ENCODE results near the gene OLFML3. TPM values are rescaled to one million over a fixed set of nuclear protein-coding genes. Genes with fewer than 3 reads are reported as not detected.
"Not testable (repeated sequence)": the region's sequence is repeated elsewhere in the genome, so short reads cannot be mapped to it uniquely, and the experiment has no call there.

OLFML3 gene
- 7.2 and 14.8 TPM in 2 replicates for total RNA-seq

DNA sequence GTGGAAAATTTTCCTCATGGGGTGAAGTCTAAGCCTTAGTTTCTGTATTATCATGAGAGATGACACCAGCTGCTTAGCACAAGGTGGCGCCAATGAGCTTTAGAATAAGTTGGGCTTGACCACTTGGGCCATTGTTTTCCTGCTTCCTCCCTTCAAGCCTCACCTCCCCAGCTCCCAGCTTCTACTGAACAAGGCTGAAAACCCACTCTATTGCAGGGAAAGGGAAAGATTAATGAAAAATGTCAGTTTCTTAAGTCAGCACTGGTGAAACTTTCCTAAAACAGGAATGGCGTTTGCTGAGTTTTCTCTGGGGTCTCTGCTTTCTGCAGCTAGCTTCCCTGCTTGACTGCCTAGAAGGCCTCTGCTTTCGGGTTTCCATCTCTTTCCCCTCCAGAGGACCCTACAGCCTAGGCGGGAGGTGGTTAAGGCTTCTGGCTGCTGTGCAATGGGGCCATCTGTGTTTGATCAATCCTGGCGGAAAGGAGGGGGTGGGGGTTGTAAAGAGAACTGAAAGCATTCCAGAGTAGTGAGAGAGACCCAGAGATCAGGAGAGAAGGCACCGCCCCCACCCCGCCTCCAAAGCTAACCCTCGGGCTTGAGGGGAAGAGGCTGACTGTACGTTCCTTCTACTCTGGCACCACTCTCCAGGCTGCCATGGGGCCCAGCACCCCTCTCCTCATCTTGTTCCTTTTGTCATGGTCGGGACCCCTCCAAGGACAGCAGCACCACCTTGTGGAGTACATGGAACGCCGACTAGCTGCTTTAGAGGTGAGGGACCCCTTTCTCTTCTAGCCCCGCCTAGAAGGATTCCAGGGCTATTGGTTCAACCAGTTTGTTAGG lies at the start of gene OLFML3:
TSS of gene OLFML3 (plus strand) at position 612 of the 840 bp plus-strand sequence. CDS start at position 655, 43 bp downstream.
- peak; percentile 84 to 90 for DNase-seq (ENCODE audit: low read depth in 2 of 2)

DNA sequence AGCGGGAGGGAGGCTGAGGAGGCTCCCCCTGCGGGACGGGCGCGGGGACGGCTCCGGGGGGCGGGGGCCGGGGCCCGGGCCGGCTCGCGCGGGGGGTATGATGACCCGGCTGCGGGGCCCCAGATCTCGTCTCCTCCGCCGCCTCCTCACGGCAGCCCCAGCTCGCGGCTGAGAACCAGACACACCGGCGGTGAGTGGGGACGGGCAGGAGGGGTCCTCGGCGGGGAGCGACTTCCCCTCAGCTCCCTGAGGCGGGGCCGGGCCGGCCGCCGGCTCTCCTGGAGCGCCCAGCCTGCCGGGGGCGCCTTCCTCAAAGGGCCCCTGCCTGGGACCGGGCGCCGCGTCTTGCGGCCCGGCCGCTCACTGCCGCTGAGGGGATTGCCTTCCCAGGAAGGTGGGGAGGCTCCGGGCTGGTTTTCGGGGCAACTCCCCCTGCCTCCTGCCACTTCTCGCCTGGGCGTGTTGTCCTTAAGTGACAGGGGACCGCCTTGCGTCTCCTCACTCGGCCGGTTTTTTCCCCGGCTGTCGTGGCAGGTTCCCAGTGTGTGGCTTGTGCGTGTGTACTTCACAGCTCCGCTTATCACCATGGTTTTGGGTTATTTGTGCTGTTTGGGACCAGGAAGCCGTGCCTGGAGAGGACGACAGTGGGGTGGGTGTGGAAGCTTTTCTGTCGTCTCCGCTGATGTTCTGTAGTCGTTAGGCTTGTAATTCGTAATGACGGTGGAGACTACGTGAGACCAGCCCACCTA lies 49.4 kb upstream of the OLFML3 start:
- peak in 1 of 2 donors; percentile 61 for DNase-seq (ENCODE audit: low read depth in 2 of 2)

- peak in 1 of 2 donors; percentile 88 for DNase-seq (ENCODE audit: low read depth in 2 of 2)
These were observed 48.6 kb upstream of the OLFML3 start for GRCh38 chr1:113930499-113931161.

- peak in 1 of 2 donors; percentile 62 for DNase-seq (ENCODE audit: low read depth in 2 of 2)
These were observed 47.8 kb upstream of the OLFML3 start for GRCh38 chr1:113931451-113931851.

DNA sequence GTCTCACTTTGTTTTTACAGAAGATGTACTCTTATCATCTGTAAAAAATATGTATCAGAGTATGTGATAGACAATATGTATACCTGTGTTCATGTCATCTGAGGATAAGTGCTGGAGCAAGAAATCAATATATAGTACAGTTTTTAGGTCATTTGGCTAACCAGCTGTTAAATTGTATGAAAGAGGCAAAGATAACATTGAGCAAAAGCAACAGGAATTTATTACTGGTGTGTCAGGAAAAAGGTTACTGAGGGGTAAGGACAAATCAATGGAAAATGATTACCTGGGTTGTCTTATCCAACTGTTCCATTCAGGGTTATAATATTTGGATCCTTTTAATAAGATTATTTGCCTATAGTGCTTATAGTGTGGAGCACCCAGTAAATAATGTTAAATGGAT lies 45.3 kb upstream of the OLFML3 start:
- DNase-seq (ENCODE audit: low read depth in 2 of 2) = no peak

- DNase-seq (ENCODE audit: low read depth in 2 of 2) = no peak
These were observed 44.7 kb upstream of the OLFML3 start for GRCh38 chr1:113934511-113935055.

DNA sequence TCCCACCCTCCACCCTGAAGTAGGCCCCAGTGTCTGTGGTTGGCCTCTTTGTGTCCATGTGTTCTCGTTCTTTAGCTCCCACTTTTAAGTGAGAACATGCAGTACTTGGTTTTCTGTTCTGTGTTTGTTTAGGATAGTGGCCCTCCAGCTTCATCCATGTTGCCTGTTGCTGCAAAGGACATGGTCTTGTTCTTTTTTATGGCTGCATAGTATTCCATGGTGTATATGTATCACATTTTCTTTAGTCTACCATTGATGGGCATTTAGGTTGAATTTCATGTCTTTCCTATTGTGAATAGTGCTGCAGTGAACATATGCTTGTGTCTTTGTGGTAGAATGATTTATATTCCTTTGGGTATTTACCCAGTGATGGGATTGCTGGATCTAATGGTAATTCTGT lies 44.1 kb upstream of the OLFML3 start:
- DNase-seq (ENCODE audit: low read depth in 2 of 2) = no peak

DNA sequence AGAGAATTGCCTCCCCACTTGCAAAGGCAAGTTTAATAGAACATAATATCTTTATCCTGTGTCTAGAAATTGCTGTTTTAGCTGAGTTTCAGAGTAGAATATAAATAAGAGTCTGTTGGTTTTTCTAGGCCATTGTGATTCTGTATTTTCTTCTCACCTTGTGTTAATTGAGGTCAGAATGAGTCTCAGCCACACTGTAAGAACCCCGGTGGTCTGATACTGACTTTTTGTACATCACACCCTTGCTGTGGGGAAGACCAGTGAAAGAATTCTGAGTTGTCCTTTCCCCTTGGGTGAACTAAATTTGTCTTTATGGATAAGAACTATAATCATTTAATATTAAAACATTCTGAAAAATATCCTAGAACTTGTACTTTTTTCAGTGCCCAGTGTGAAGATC lies 43.3 kb upstream of the OLFML3 start:
- no peak for DNase-seq (ENCODE audit: low read depth in 2 of 2)

GRCh38 chr1:113937146-113937545 lies 42.1 kb upstream of the OLFML3 start:
- peak in 1 of 2 donors; percentile 59 for DNase-seq (ENCODE audit: low read depth in 2 of 2)

GRCh38 chr1:113938192-113938591 lies 41.1 kb upstream of the OLFML3 start:
- DNase-seq (ENCODE audit: low read depth in 2 of 2) = no peak

GRCh38 chr1:113940365-113941244 lies 38.7 kb upstream of the OLFML3 start:
- no peak for DNase-seq (ENCODE audit: low read depth in 2 of 2)

- DNase-seq (ENCODE audit: low read depth in 2 of 2) = no peak
These were observed 38.1 kb upstream of the OLFML3 start for GRCh38 chr1:113941245-113941559.

- DNase-seq (ENCODE audit: low read depth in 2 of 2) = no peak
These were observed 36.7 kb upstream of the OLFML3 start for GRCh38 chr1:113942527-113942926.

DNA sequence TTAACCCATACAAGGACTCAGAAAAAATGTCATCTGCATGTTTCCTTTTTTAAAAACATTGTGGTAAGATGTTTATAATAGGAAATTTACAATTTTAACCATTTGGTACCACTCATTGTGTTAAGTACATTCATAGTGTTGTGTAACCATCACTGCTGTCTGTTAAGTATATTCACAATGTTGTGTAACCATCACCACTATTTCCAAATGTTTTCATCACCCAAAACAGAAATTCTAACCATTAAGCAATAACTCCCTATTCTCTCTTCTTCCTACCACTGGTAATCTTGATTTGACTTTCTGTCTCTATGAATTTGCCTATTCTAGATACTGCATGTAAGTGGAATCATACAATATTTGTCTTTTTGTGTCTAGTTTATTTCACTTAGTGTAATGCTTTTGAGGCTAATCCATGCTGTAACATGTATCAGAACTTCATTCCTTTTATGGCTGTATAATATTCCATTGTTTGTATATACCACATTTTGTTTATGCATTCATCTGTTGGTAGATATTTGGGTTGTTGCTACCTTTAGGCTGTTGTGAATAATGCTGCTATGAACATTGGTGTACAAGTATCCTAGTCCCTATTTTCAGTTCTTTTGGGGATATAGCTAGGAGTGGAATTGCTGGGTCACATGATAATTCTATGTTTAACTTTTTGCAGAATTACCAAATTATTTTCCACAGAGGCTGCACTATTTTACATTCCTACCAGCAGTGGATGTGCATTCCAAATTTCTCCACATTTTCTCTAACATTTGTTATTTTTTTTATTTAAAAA lies 36.1 kb upstream of the OLFML3 start:
- DNase-seq (ENCODE audit: low read depth in 2 of 2) = no peak

GRCh38 chr1:113945329-113945728 lies 33.9 kb upstream of the OLFML3 start:
- DNase-seq (ENCODE audit: low read depth in 2 of 2) = no peak

- DNase-seq (ENCODE audit: low read depth in 2 of 2) = no peak
These were observed 33.2 kb upstream of the OLFML3 start for GRCh38 chr1:113946112-113946511.

DNA sequence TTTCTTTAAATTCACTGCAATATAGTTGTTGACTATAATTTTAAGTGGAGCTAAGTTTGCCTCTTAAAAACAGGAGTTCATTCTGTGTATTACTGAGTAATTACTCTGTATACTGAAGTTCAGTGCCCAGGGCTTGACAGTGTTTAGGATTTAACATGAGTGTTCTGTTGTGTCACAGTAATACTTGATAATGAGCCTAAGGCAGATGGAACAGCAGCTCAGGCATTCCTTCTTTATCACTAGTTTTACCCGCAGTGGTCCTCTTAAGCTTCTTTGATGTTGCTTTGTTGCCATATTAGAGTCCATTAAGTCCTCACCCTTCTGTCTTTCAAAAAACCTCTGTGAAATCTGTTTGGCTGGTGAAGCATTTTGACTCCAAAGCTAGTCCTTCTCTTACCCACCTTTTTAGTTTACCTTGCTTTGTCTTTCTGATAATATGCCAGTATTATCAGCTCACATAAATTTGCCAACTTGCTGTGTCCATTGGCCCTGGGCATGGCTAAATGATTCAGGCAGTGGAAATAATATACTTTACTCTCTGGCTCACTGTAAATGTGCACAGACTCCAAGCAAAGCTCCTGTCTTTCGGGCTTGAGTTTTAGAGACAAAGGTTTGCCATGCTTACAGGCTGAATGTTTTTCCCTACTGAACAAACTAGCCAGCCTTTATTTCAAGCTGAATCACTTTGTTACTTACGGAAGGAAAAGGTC lies 32.4 kb upstream of the OLFML3 start:
- peak in 1 of 2 donors; percentile 42 for DNase-seq (ENCODE audit: low read depth in 2 of 2)

- no peak for DNase-seq (ENCODE audit: low read depth in 2 of 2)
These were observed 31.7 kb upstream of the OLFML3 start for GRCh38 chr1:113947388-113948107.

GRCh38 chr1:113948151-113948550 lies 31.1 kb upstream of the OLFML3 start:
- not testable (repeated sequence) for DNase-seq (ENCODE audit: low read depth in 2 of 2)
